Neural crest cell (in vitro differentiated cells): ENCODE measurements around the gene CDKL5. TPM values are rescaled to one million over a fixed set of nuclear protein-coding genes. Genes with fewer than 3 reads are reported as not detected.

Experiments used
- DNase-seq: peaks from one replicate; pipeline ENCODE4 v3.0.0; 2021; ENCODE audit warnings: low read depth, mixed read lengths, low spot score
- H3K27ac Mint-ChIP-seq: one replicate; pipeline ENCODE4 v1.8.0; 2021; ENCODE audit warnings: mild to moderate bottlenecking, mixed read lengths; ENCODE audit not compliant: unreplicated experiment
- H3K27me3 Mint-ChIP-seq: 2 replicates; pipeline ENCODE4 v1.8.0; 2021; ENCODE audit warnings: low read depth, mild to moderate bottlenecking, mixed read lengths
- H3K36me3 Mint-ChIP-seq: 2 replicates; pipeline ENCODE4 v1.8.0; 2021; ENCODE audit warnings: low read depth, mild to moderate bottlenecking, mixed read lengths
- H3K4me1 Mint-ChIP-seq: 2 replicates; pipeline ENCODE4 v1.8.0; 2021; ENCODE audit warnings: mixed read lengths
- H3K4me3 Mint-ChIP-seq: one replicate; pipeline ENCODE4 v1.8.0; 2021; ENCODE audit warnings: mild to moderate bottlenecking, mixed read lengths
- H3K9me3 Mint-ChIP-seq: 2 replicates; pipeline ENCODE4 v1.8.0; 2021; ENCODE audit warnings: mixed read lengths
- total RNA-seq: library from RNA; stranded (reverse); gene quantifications from 2 replicates; pipeline ENCODE4 v1.2.1, GENCODE V29; 2021
- TF ChIP-seq, protein P1 (sequence below): fragments of 200-600 bp; sonication (generic); conservative IDR thresholded peaks from 2 replicates; pipeline ENCODE4 v1.5.0; 2021; ENCODE audit warnings: antibody characterized with exemption, mild to moderate bottlenecking

Gene CDKL5
- total RNA-seq, 1 donor from 2014 or later, result 3.7 TPM

DNA sequence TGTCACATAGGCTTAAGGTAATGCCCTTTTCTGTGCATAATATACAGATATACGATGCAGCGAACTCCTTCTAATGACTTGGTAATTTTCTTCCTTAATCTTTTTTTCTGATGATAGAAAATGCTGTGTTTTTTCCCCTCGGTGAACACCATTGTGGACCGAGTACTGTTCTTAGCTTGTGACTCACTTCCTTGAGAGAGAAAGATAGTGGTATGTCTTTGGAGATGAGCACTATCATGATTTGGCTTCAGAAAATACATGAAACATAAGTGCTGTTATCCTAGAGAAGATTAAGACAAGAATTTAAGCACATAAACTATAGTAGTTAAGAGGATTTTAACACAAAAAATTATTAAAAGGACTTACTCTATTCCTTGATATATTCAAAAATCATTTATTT, 182.6 kb downstream of the CDKL5 start:
- H3K27ac Mint-ChIP-seq, result no peak overlapping the region
- peaks cover 7% of the 10 kb centered on the region for H3K36me3 Mint-ChIP-seq
- TF ChIP-seq, protein P1, sequence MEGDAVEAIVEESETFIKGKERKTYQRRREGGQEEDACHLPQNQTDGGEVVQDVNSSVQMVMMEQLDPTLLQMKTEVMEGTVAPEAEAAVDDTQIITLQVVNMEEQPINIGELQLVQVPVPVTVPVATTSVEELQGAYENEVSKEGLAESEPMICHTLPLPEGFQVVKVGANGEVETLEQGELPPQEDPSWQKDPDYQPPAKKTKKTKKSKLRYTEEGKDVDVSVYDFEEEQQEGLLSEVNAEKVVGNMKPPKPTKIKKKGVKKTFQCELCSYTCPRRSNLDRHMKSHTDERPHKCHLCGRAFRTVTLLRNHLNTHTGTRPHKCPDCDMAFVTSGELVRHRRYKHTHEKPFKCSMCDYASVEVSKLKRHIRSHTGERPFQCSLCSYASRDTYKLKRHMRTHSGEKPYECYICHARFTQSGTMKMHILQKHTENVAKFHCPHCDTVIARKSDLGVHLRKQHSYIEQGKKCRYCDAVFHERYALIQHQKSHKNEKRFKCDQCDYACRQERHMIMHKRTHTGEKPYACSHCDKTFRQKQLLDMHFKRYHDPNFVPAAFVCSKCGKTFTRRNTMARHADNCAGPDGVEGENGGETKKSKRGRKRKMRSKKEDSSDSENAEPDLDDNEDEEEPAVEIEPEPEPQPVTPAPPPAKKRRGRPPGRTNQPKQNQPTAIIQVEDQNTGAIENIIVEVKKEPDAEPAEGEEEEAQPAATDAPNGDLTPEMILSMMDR, result no peak
- H3K4me1 Mint-ChIP-seq, result no peaks in the 10 kb centered on the region
- peaks cover 3% of the 10 kb centered on the region for H3K9me3 Mint-ChIP-seq
- DNase-seq, result no peak
- no peaks in the 10 kb centered on the region for H3K27me3 Mint-ChIP-seq
- H3K4me3 Mint-ChIP-seq, result no peak overlapping the region

DNA sequence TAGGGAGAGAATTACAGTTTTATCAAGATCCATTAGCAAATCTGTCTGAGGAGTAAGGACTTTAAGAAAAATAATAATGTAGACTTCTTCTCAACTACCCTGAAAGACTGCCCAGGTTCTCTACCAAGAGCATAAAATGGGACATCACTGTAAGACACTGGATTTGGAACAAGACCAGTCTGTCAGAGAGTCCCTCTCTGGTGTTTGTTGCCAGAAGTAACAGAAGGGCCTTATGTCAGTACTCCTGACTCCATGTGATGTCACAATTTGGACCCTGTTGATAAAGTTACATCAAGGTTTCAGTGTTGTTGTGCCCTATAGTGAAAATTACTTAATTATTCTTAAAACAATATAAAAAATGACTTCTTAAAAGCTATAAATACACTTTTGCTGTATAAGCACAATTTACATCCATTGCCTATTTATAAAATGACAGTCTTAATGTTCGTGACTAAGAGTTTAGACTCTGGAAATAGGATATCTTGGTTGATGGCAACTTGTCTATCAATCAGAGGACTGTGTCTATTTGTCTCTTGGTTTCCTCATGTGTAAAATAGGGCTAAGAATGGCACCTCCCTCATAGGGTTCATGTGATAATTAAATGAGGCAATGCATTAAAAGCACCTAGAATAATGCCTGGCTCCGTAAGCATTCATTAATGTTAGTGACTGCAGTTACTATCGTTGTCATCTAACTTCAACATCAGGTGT, 188.7 kb downstream of the CDKL5 start:
- Mint-ChIP-seq H3K4me3 (no peak overlapping the region), H3K36me3 (peaks cover 14% of the 10 kb centered on the region), H3K4me1 (peaks cover 12% of the 10 kb centered on the region), H3K27me3 (no peaks in the 10 kb centered on the region), H3K27ac (no peak overlapping the region), H3K9me3 (no peaks in the 10 kb centered on the region)
- DNase-seq, result no peak
- TF ChIP-seq, protein P1, result no peak

DNA sequence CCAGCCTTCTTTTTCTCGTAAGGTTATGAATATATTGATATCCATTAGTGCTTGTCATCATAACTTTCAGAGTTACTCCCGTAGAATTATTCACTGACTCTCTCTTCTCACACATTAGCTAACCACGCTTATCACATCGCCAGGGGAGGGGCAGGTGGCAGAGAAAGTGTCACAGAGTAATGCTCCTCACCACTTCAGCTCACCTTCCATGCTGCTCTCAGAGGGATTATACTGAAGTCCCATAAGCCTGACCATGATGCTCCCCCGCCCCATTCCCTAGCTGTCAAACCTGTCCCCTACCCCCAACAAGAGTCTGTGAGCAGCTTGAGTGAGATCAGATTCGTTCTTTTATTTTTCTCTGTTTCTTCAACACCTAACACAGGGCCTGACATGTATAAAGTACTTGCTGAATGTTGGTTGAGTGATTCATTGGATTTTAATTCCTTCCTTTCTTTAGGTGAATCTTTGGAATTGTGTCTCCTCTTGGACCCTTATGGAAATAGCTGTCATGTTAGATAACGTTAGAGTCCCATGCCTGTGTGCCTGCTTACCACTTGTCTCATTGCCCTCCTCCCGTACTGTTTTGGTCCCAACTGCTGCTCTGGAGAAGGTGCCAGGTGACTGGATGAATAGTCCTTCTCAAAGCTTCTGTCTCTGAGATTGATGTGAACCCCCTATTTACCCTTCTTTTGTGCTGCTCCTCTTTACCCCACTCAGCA, 191.4 kb downstream of the CDKL5 start:
- Mint-ChIP-seq H3K27ac (no peak overlapping the region), H3K4me1 (peaks cover 12% of the 10 kb centered on the region), H3K4me3 (no peak overlapping the region), H3K27me3 (no peaks in the 10 kb centered on the region), H3K36me3 (peaks cover 7% of the 10 kb centered on the region), H3K9me3 (no peaks in the 10 kb centered on the region)
- no peak for DNase-seq
- TF ChIP-seq, protein P1, result no peak

DNA sequence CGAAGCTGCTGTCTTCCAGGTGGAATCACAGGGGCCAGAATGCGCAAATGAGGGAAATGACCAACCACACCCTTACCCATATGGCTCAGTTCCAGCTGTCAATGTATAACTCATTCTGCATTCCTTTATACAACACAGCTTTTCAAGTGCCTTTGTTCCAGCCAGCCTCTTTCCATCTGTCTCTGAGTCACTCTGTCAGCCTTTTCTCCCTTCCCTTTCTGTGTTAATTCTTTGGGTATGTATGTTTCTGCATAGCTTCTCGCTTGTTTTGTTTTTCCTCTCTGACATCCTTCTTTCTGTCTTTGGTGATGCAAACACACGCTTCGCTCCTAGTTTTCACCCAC, 192.0 kb downstream of the CDKL5 start:
- H3K4me3 Mint-ChIP-seq, result no peak overlapping the region
- TF ChIP-seq, protein P1, result no peak
- no peak for DNase-seq
- peaks cover 12% of the 10 kb centered on the region for H3K4me1 Mint-ChIP-seq
- H3K36me3 Mint-ChIP-seq, result peaks cover 7% of the 10 kb centered on the region
- no peaks in the 10 kb centered on the region for H3K9me3 Mint-ChIP-seq
- H3K27ac Mint-ChIP-seq, result no peak overlapping the region
- H3K27me3 Mint-ChIP-seq, result no peaks in the 10 kb centered on the region

DNA sequence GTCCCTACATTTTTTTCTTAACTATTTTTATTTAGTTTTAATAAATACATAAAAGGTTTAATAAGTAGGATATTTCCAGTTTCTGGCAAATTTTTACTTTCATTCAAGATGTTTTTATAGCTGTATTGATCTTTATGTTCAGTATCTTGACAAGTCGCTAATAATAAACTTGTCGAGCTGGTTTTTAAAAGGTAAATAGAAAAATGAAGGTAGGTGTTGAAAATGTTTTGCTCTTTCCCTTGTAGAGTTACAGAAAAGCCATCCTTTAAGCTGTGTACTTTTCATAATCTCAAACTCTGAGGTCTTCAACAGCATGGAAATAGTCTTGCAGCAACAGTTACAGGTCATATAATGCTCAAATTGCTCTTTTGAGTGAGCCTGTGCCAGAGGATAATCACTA, 193.9 kb downstream of the CDKL5 start:
- no peaks in the 10 kb centered on the region for H3K9me3 Mint-ChIP-seq
- no peak overlapping the region for H3K27ac Mint-ChIP-seq

More for the DNA sequence above, 193.9 kb downstream of the CDKL5 start:
- TF ChIP-seq, protein P1, result no peak
- DNase-seq, result no peak
- H3K27me3 Mint-ChIP-seq, result no peaks in the 10 kb centered on the region
- no peak overlapping the region for H3K4me3 Mint-ChIP-seq
- peaks cover 3% of the 10 kb centered on the region for H3K36me3 Mint-ChIP-seq
- peaks cover 12% of the 10 kb centered on the region for H3K4me1 Mint-ChIP-seq
